NCI-H1417 (cell line): Measurements from ENCODE around the gene FOXD3.

Source experiments
- DNase-seq, 3 experiments: peaks; one replicate each; lab custom pipeline; 2025; lab: John Stamatoyannopoulos, UW

Gene FOXD3

DNA sequence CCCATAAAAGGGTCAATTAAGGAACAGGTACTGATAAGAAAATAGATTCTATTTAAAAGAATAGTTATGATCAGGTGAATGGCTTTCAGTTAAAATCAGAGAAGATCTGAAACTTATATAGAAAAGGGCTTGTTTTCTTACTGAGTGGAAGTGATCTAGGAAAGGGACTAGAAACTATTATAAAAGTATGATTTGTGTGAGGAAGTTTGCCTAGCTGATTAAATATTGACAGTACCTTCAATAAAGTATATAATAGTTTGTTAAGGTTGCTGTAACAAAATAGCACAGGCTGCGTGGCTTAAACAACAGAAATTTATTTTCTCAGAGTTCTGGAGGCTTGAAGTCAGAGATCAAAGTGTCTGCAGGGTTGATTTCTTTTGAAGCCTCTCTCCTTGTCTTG, 39.7 kb downstream of the FOXD3 start:
- no peak for DNase-seq

DNA sequence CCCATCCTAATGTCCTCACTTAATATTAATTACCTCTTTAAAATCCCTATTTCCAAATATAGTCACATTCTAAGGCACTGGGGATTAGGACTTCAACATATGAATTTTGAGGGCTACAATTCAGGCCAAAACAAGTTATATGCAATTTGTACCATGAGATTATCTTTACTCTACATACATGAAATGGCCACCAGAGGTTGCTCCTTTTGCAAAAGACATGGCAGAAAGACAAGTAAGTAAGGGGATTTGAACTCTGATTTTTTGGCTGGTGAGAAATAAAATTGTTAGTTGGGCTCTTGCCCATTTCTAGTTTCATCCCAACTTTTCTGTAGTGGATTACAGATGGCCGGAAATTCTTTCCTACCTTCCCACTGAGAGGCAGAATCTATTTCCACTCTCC, 40.2 kb downstream of the FOXD3 start:
- DNase-seq = no peak

DNA sequence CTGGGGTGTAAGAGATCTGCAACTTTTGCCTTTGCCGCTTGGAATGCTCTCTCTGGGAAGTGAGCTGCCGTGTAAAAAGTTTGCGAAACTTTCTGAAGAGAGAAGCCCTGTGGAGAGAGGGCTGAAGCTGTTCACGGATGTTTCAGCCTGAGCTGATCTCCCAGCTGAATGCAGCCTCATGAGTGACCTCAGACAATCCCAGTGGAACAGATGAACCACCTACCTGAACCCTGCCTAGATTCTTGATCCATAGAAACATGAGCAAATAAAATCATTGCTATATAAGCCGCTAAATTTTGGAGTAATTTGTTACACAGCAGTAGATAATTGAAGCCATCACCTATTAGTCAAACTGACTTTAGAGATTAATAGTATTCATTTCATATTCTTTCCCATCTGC, 40.6 kb downstream of the FOXD3 start:
- DNase-seq = no peak

DNA sequence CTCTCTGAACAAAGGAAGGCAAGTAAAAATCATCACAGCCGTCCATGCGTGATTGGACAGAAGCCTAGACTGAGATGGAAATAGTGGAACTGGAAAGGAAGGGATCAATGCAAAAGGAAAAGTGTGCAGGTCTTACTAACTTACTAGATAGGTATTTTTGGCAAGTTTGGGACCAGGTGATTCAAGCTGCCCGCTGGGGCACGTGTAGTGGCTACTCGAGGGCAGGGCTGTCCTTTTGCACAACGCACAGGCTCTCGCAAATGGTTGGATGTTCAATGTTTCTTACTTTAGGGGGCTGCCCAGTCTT, 44.5 kb downstream of the FOXD3 start:
- DNase-seq = peak in 1 of 3 experiments; percentile 65

DNA sequence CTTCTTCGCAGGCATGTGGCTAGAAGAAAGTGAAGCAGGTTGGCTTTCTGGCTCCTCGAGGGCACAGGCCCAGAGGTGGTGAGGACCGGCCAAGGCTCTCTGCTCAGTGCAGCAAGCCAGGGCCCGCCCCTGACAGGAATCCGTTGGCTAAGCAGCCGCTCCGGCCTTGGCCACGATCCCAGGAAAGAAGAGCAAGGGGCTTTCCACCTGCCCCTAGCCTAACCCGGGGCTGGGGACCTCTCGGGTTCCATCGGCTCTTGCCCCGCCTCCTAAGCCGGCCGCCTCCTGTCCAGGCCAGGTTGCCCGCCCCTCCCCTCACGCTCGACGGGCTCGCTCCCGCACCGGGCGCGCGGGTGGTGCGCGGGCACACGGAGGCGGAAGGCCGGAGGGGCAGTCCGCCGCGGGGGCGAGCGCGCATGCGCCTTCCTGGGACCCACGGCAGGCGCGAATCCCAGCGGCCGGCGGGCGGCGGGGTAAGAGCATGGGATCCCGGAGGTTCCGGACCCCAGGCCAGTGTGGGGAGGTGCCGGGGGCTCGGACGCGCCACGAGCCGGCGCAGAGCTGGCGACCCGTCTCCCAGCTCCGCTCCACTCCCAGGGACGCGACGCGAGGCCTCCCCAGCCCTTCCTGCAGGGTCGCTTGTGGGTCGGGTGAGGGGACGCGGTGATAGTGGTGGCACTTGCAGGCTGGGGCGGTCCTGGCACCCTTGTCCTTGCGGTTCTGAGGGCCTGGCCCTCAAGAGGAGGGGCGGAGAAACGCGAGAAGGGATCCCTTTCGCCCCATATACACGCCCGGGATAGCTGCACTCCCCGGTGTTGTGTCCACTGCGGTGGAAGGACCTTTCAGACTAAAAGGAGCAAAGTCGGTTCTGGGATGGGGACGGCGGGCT, 45.1 kb downstream of the FOXD3 start, which contains the start of gene ALG6:
ALG6 (plus strand) TSS at position 413 of the 889 bp plus-strand sequence. CDS start 3,351 bp downstream, outside the sequence.
- peak; percentile 95 to 96 (median 96) for DNase-seq

DNA sequence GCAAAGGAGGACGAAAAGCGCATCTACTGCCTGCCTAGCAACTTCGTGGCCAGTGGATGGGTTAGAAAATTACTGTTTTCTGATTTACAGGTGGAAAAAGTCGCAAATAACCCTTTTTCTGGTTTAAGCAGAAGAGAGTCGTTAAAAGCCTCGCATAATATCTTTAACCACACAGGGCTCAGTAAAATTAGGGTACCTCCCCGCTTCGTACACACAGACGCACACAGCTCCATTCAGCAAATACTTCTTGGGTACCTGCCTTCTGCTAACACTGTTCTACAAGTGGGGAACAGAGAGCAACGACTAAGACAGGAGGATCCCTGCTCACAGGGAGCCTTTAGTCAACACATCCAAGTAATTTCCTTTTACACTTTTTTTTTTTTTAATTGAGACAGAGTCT, 45.8 kb downstream of the FOXD3 start:
- no peak for DNase-seq
